Right cardiac atrium (tissue), 5 donors: Measurements from ENCODE around the gene RNF130. TPM values are rescaled to one million over a fixed set of nuclear protein-coding genes. Genes with fewer than 3 reads are reported as not detected.
"Not testable (repeated sequence)": the region's sequence is repeated elsewhere in the genome, so short reads cannot be mapped to it uniquely, and the experiment has no call there.

Experiments
- ATAC-seq, 2 donors: fragments of 200-7000 bp; cut with Tn5 transposase; one replicate each; pipeline versions ENCODE4 v1.8.0 to v1.9.1; 2020; ENCODE audit warnings: moderate library complexity in 2 of 2, mild to moderate bottlenecking in 1 of 2
- DNase-seq, 3 donors: peaks; one replicate each; pipeline ENCODE4 v3.0.0-alpha.2; 2020
- H3K27ac ChIP-seq: one replicate; pipeline ENCODE4 v1.5.1; 2013; ENCODE audit warnings: mild to moderate bottlenecking, low read length, control low read depth, moderate library complexity
- H3K27me3 ChIP-seq: one replicate; pipeline ENCODE4 v1.6.1; 2013; ENCODE audit not compliant: control insufficient read depth, insufficient read depth
- H3K4me1 ChIP-seq: one replicate; pipeline ENCODE4 v1.6.1; 2013; ENCODE audit warnings: low read length; ENCODE audit not compliant: control insufficient read depth, insufficient read depth
- H3K4me3 ChIP-seq: one replicate; pipeline ENCODE4 v1.5.1; 2013; ENCODE audit warnings: low read length, control low read depth
- H3K9me3 ChIP-seq: one replicate; pipeline ENCODE4 v1.6.1; 2013; ENCODE audit warnings: low read length; ENCODE audit not compliant: control insufficient read depth
- WGBS: extraction: QIAGEN DNeasy Blood & Tissue Kit; methylation state at CpG from one replicate; pipeline ENCODE4 v1.1.7; 2013; 5-methylcytosine and 5-hydroxymethylcytosine counted together
- intact Hi-C, 4 donors: fragments of 100-400 bp; cut with DNase I; formaldehyde crosslinking; loops; one replicate each; pipeline versions ENCODE4 v1.11.0 to v1.14.0; 2022 to 2023
- polyA plus RNA-seq: library from polyadenylated mRNA; stranded (reverse); fragments of 200-250 nt; gene quantifications from one replicate; pipeline ENCODE4 v1.2.3, GENCODE V29; 2013
- total RNA-seq, 4 donors: library from RNA; stranded (reverse); fragmentation: NEBNext Ultra II Directional; extraction: Animal tissue kit (Norgen Biotek cat#: 25700); gene quantifications; one replicate each; pipeline ENCODE4 v1.2.1, GENCODE V29; 2021
- donor health status: healthy with polysubstance abuse.
- donor health status: DM: no; HTN: yes; CAD: no.
- donor health status: DM: no; HTN: no; CAD: no.
- donor health status: DM: no; HTN: yes; CAD: no; lungs with severe emphysema.
- donor health status: DM: yes; HTN: yes; CAD: no.

RNF130 gene
- total and polyA plus RNA-seq, 5 donors = 40.8 to 51.6 (median 48.2) TPM

- intact Hi-C loops = no loop called here
- no peaks in the 10 kb centered on the region for H3K9me3 ChIP-seq
- H3K4me1 ChIP-seq = peaks cover 6% of the 10 kb centered on the region
- DNase-seq (no peak), ATAC-seq (no peak)
- no peaks in the 10 kb centered on the region for H3K27me3 ChIP-seq
- H3K27ac ChIP-seq = no peak overlapping the region
- WGBS = 95% methylated on average over 7 of the region's 7 CpGs
- no peak overlapping the region for H3K4me3 ChIP-seq
Observed at GRCh38 chr5:180008433-180008832, 63.1 kb downstream of the RNF130 start.

- intact Hi-C loops = no loop called here
- WGBS = 36% methylated on average over 8 of the region's 8 CpGs
Observed at GRCh38 chr5:180007582-180007981, 64.0 kb downstream of the RNF130 start.

GRCh38 chr5:180006141-180006540 lies 65.4 kb downstream of the RNF130 start:
- intact Hi-C loops = no loop called here
- Histone ChIP-seq H3K4me3 (no peak overlapping the region), H3K27ac (no peak overlapping the region), H3K4me1 (peaks cover 6% of the 10 kb centered on the region), H3K27me3 (no peaks in the 10 kb centered on the region), H3K9me3 (no peaks in the 10 kb centered on the region)
- DNase-seq (no peak), ATAC-seq (no peak)

More at GRCh38 chr5:180007582-180007981, 64.0 kb downstream of the RNF130 start:
- ATAC-seq (peak; percentile 36 to 72), DNase-seq (no peak)
- Histone ChIP-seq H3K4me3 (no peak overlapping the region), H3K27ac (no peak overlapping the region), H3K9me3 (no peaks in the 10 kb centered on the region), H3K27me3 (no peaks in the 10 kb centered on the region), H3K4me1 (peaks cover 6% of the 10 kb centered on the region)

- no peak overlapping the region for H3K27ac ChIP-seq
- no peaks in the 10 kb centered on the region for H3K9me3 ChIP-seq
- H3K27me3 ChIP-seq = no peaks in the 10 kb centered on the region
- intact Hi-C loops = no loop called here
- DNase-seq (no peak), ATAC-seq (no peak)
- 94% methylated on average over 7 of the region's 7 CpGs for WGBS
- peaks cover 5% of the 10 kb centered on the region for H3K4me1 ChIP-seq
- H3K4me3 ChIP-seq = no peak overlapping the region
Observed at GRCh38 chr5:180003127-180003526, 68.4 kb downstream of the RNF130 start.

GRCh38 chr5:180001742-180002141 lies 69.8 kb downstream of the RNF130 start:
- Histone ChIP-seq H3K4me3 (no peak overlapping the region), H3K27ac (no peak overlapping the region), H3K4me1 (no peaks in the 10 kb centered on the region), H3K27me3 (no peaks in the 10 kb centered on the region), H3K9me3 (no peaks in the 10 kb centered on the region)
- intact Hi-C loops = no loop called here
- no peak for DNase-seq
- peak in 1 of 2 donors; percentile 20 for ATAC-seq
- 72% methylated on average over 2 of the region's 2 CpGs for WGBS

- H3K4me3 ChIP-seq = no peak overlapping the region
- DNase-seq (no peak), ATAC-seq (no peak)
- H3K27ac ChIP-seq = no peak overlapping the region
- H3K27me3 ChIP-seq = no peaks in the 10 kb centered on the region
- no peaks in the 10 kb centered on the region for H3K9me3 ChIP-seq
- H3K4me1 ChIP-seq = no peaks in the 10 kb centered on the region
- intact Hi-C loops = no loop called here
Observed at GRCh38 chr5:180001136-180001535, 70.4 kb downstream of the RNF130 start.

GRCh38 chr5:179998485-179998884 lies 73.1 kb downstream of the RNF130 start:
- 95% methylated on average over 1 of the region's 1 CpG for WGBS
- intact Hi-C loops = no loop called here

GRCh38 chr5:179994583-179995323 lies 76.8 kb downstream of the RNF130 start:
- DNase-seq (no peak), ATAC-seq (no peak)
- H3K27me3 ChIP-seq = no peaks in the 10 kb centered on the region
- no peaks in the 10 kb centered on the region for H3K9me3 ChIP-seq
- no peaks in the 10 kb centered on the region for H3K4me1 ChIP-seq
- no peak overlapping the region for H3K4me3 ChIP-seq
- no peak overlapping the region for H3K27ac ChIP-seq
- WGBS = 97% methylated on average over 3 of the region's 3 CpGs
- intact Hi-C loops = no loop called here

More at GRCh38 chr5:179998485-179998884, 73.1 kb downstream of the RNF130 start:
- Histone ChIP-seq H3K27ac (no peak overlapping the region), H3K9me3 (no peaks in the 10 kb centered on the region), H3K4me1 (no peaks in the 10 kb centered on the region), H3K4me3 (no peak overlapping the region), H3K27me3 (no peaks in the 10 kb centered on the region)
- DNase-seq (no peak), ATAC-seq (no peak)

- H3K4me1 ChIP-seq, H3K4me3 ChIP-seq, H3K27me3 ChIP-seq, ATAC-seq, intact Hi-C loops, DNase-seq, H3K27ac ChIP-seq, H3K9me3 ChIP-seq: not testable (repeated sequence)
- WGBS = 89% methylated on average over 4 of the region's 4 CpGs
Observed at GRCh38 chr5:179992855-179993254, 78.7 kb downstream of the RNF130 start.

GRCh38 chr5:179991106-179991505 lies 80.5 kb downstream of the RNF130 start:
- no peak for ATAC-seq
- Histone ChIP-seq H3K4me1 (no peaks in the 10 kb centered on the region), H3K27me3 (no peaks in the 10 kb centered on the region), H3K27ac (no peak overlapping the region), H3K4me3 (no peak overlapping the region), H3K9me3 (no peaks in the 10 kb centered on the region)
- DNase-seq = no peak
- WGBS = 99% methylated on average over 1 of the region's 1 CpG
- intact Hi-C loops = no loop called here

- H3K27me3 ChIP-seq, H3K4me3 ChIP-seq, H3K27ac ChIP-seq, H3K9me3 ChIP-seq, intact Hi-C loops, ATAC-seq, DNase-seq, H3K4me1 ChIP-seq: not testable (repeated sequence)
- WGBS = 98% methylated on average over 8 of the region's 8 CpGs
Observed at GRCh38 chr5:179990525-179990924, 81.0 kb downstream of the RNF130 start.
